ENCODE measurements around the gene CHPF. TPM values are rescaled to one million over a fixed set of nuclear protein-coding genes. Genes with fewer than 3 reads are reported as not detected.

CHPF gene
- total and polyA plus RNA-seq, 2 donors (not counting 1 experiment from before 2014, with no cell fraction given): 35.8 to 58.8 TPM

DNA sequence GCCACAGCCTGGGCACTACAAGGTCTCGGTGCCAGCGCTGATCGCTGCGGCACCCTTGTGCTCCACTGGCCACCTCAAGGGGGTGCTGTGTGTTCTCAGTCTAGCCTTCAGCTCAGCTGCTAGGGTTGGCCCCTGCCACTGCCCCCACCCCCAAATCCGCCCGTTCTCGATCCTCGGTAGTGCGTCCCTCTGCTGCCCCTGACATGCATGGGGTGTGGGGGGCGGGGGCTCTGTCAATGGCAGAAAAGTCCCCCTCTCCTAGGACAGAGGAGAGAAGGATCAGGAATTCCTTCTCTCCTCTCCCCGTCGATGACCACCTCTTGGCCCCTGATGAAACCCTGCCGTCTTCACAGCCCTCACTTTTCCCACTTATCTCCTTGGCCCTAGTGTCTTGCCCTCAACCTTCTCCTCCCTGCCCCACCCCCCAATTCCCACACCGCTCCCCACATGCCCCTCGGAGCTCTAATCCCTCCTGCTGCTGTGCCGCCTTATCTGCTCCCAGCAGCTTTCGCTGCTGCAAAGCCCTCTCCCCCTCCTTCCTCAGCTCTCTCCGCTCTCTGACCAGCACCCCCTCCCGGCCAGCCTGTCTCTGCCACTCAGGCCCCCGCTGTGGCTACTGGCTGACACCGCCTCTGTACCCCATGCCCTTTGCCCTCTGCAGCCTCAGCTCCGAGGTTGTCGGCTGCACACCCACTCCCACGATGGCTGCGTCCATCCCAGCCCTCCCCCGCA, 33.7 kb downstream of the CHPF start:
- H3K4me1 ChIP-seq (ENCODE audit: control insufficient read depth, extremely low read depth, insufficient read depth, low read length): no peaks in the 10 kb centered on the region
- no peaks in the 10 kb centered on the region for H4K20me1 ChIP-seq (ENCODE audit: control insufficient read depth, extremely low read depth, insufficient read depth, low read length)
- H3K4me2 ChIP-seq (ENCODE audit: extremely low read depth, insufficient read depth, low read length): peak overlapping the region; percentile 64
- H2AFZ ChIP-seq (ENCODE audit: low read length): no peak overlapping the region
- H3K79me2 ChIP-seq (ENCODE audit: control insufficient read depth, insufficient read depth, low read length): no peaks in the 10 kb centered on the region
- peak; percentile 13 for TF ChIP-seq EZH2 (IDR thresholded peaks at IDR 0.05; ENCODE audit: low read length, missing control alignments)
- TF ChIP-seq, protein P1, sequence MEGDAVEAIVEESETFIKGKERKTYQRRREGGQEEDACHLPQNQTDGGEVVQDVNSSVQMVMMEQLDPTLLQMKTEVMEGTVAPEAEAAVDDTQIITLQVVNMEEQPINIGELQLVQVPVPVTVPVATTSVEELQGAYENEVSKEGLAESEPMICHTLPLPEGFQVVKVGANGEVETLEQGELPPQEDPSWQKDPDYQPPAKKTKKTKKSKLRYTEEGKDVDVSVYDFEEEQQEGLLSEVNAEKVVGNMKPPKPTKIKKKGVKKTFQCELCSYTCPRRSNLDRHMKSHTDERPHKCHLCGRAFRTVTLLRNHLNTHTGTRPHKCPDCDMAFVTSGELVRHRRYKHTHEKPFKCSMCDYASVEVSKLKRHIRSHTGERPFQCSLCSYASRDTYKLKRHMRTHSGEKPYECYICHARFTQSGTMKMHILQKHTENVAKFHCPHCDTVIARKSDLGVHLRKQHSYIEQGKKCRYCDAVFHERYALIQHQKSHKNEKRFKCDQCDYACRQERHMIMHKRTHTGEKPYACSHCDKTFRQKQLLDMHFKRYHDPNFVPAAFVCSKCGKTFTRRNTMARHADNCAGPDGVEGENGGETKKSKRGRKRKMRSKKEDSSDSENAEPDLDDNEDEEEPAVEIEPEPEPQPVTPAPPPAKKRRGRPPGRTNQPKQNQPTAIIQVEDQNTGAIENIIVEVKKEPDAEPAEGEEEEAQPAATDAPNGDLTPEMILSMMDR (conservative IDR thresholded peaks at IDR 0.05 in 1 of 2, IDR thresholded peaks at IDR 0.05 in 1 of 2; ENCODE audit: low read depth in 1 of 2, low read length in 2 of 2): peak; percentile 74 to 85
- H3K9me3 ChIP-seq (ENCODE audit: control insufficient read depth, insufficient read depth, low read depth, low read length): no peaks in the 10 kb centered on the region
- peak; percentile 49 to 51 for DNase-seq (ENCODE audit: low read depth in 2 of 2)
- H3K4me3 ChIP-seq (replicated peaks in 1 of 4; ENCODE audit: control extremely low read depth in 1 of 4, insufficient read depth in 1 of 4, low read depth in 3 of 4, low read length in 4 of 4): peak overlapping the region in 3 of 4 experiments; percentile 9 to 38 (median 29)
- no peak overlapping the region for H3K27ac ChIP-seq (ENCODE audit: insufficient read depth, low read length)
- H3K9ac ChIP-seq (ENCODE audit: insufficient read depth, low read length): no peak overlapping the region
- H3K36me3 ChIP-seq (ENCODE audit: control insufficient read depth, insufficient read depth, low read length): peaks cover 11% of the 10 kb centered on the region
- H3K27me3 ChIP-seq (ENCODE audit: control insufficient read depth, insufficient read depth, low read length): peaks cover 42% of the 10 kb centered on the region

DNA sequence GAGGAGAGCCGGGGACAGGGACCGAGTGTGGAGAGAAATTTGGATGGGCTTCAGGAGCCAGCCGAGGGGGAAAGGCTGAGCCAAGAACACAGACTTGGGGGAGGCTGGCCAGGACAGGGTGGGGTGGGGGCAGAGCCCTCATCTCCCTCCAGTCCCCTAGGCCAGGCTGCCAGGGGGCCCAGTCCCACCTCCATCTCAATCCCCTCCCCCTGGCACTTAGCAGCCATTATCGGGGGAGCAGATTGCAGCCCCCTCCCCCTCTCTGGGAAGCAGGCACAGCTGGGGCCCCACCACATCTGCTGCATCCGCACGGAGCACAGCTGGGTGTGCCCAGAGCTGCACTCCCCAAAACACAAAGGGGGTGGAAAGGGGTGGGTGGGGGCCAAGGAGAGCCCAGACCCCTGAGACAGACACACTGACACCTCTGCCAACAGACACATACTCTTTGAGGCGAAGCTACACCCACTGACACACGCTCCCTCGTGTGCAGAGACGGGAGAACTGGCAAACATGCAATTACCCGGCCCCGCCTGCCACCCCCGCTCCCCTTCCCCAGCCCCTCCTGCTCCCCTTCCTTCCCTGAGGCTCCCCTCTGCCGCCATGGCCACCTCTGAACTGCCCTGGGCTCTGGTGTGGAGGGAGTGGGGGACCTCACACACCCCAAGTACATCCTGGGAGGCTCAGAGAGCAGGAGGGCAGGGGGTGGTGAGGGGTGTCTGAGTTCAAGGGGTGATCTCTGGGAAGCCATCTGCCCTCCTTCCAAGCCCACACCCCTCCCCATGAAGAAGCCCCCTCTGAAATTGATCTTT, 34.4 kb downstream of the CHPF start:
- DNase-seq (ENCODE audit: low read depth in 2 of 2): no peak

DNA sequence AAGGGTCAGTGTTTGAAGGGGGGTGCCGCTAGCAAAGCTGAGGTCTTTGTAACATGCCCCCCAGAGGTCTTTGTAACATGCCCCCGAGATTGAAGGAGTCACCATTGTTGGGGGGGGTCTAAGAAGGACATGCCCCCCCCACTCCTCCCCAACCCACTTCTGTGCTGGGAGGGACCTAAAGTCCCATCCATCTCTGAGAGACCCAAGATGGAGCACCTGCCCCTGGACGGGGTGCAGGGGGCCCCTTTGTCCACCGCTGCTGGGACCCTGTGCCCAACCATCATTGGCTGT, 35.2 kb downstream of the CHPF start:
- Histone ChIP-seq H4K20me1 (ENCODE audit: control insufficient read depth, extremely low read depth, insufficient read depth, low read length) (no peaks in the 10 kb centered on the region), H2AFZ (ENCODE audit: low read length) (no peak overlapping the region), H3K27me3 (ENCODE audit: control insufficient read depth, insufficient read depth, low read length) (peaks cover 27% of the 10 kb centered on the region), H3K9ac (ENCODE audit: insufficient read depth, low read length) (no peak overlapping the region), H3K4me2 (ENCODE audit: extremely low read depth, insufficient read depth, low read length) (no peak overlapping the region), H3K4me1 (ENCODE audit: control insufficient read depth, extremely low read depth, insufficient read depth, low read length) (no peaks in the 10 kb centered on the region), H3K36me3 (ENCODE audit: control insufficient read depth, insufficient read depth, low read length) (peaks cover 14% of the 10 kb centered on the region), H3K79me2 (ENCODE audit: control insufficient read depth, insufficient read depth, low read length) (no peaks in the 10 kb centered on the region), H3K4me3 (replicated peaks in 1 of 4; ENCODE audit: control extremely low read depth in 1 of 4, insufficient read depth in 1 of 4, low read depth in 3 of 4, low read length in 4 of 4) (no peak overlapping the region), H3K9me3 (ENCODE audit: control insufficient read depth, insufficient read depth, low read depth, low read length) (no peaks in the 10 kb centered on the region), H3K27ac (ENCODE audit: insufficient read depth, low read length) (no peak overlapping the region)
- DNase-seq (ENCODE audit: low read depth in 2 of 2): no peak
- no peak for TF ChIP-seq EZH2 (IDR thresholded peaks at IDR 0.05; ENCODE audit: low read length, missing control alignments)
- TF ChIP-seq, protein P1 (conservative IDR thresholded peaks at IDR 0.05 in 1 of 2, IDR thresholded peaks at IDR 0.05 in 1 of 2; ENCODE audit: low read depth in 1 of 2, low read length in 2 of 2): no peak

More for the DNA sequence above, 34.4 kb downstream of the CHPF start:
- Histone ChIP-seq H3K79me2 (ENCODE audit: control insufficient read depth, insufficient read depth, low read length) (no peaks in the 10 kb centered on the region), H3K36me3 (ENCODE audit: control insufficient read depth, insufficient read depth, low read length) (peaks cover 12% of the 10 kb centered on the region), H3K9ac (ENCODE audit: insufficient read depth, low read length) (no peak overlapping the region), H3K9me3 (ENCODE audit: control insufficient read depth, insufficient read depth, low read depth, low read length) (no peaks in the 10 kb centered on the region), H3K27ac (ENCODE audit: insufficient read depth, low read length) (no peak overlapping the region), H3K4me2 (ENCODE audit: extremely low read depth, insufficient read depth, low read length) (no peak overlapping the region), H3K27me3 (ENCODE audit: control insufficient read depth, insufficient read depth, low read length) (peaks cover 35% of the 10 kb centered on the region), H2AFZ (ENCODE audit: low read length) (no peak overlapping the region), H3K4me1 (ENCODE audit: control insufficient read depth, extremely low read depth, insufficient read depth, low read length) (no peaks in the 10 kb centered on the region), H4K20me1 (ENCODE audit: control insufficient read depth, extremely low read depth, insufficient read depth, low read length) (no peaks in the 10 kb centered on the region), H3K4me3 (replicated peaks in 1 of 4; ENCODE audit: control extremely low read depth in 1 of 4, insufficient read depth in 1 of 4, low read depth in 3 of 4, low read length in 4 of 4) (no peak overlapping the region)
- TF ChIP-seq, protein P1 (conservative IDR thresholded peaks at IDR 0.05 in 1 of 2, IDR thresholded peaks at IDR 0.05 in 1 of 2; ENCODE audit: low read depth in 1 of 2, low read length in 2 of 2): no peak
- no peak for TF ChIP-seq EZH2 (IDR thresholded peaks at IDR 0.05; ENCODE audit: low read length, missing control alignments)
